OCI-LY1 (cell line): ENCODE data around the gene DOCK3.

Experiments used
- CTCF ChIP-seq: fragments of 200-600 bp; sonication (generic), shearing (Covaris generic); IDR thresholded peaks from 2 replicates; pipeline ENCODE4 v1.5.1; 2017; ENCODE audit warnings: mild to moderate bottlenecking, antibody characterized with exemption, low read length, moderate library complexity, mixed read lengths
- EZH2 ChIP-seq: fragments of 200-600 bp; sonication (generic), shearing (Covaris generic); IDR thresholded peaks from 2 replicates; pipeline ENCODE4 v1.8.0; 2017; ENCODE audit warnings: borderline replicate concordance, mixed run types, mild to moderate bottlenecking, antibody characterized with exemption, low read length, moderate library complexity, mixed read lengths

DNA sequence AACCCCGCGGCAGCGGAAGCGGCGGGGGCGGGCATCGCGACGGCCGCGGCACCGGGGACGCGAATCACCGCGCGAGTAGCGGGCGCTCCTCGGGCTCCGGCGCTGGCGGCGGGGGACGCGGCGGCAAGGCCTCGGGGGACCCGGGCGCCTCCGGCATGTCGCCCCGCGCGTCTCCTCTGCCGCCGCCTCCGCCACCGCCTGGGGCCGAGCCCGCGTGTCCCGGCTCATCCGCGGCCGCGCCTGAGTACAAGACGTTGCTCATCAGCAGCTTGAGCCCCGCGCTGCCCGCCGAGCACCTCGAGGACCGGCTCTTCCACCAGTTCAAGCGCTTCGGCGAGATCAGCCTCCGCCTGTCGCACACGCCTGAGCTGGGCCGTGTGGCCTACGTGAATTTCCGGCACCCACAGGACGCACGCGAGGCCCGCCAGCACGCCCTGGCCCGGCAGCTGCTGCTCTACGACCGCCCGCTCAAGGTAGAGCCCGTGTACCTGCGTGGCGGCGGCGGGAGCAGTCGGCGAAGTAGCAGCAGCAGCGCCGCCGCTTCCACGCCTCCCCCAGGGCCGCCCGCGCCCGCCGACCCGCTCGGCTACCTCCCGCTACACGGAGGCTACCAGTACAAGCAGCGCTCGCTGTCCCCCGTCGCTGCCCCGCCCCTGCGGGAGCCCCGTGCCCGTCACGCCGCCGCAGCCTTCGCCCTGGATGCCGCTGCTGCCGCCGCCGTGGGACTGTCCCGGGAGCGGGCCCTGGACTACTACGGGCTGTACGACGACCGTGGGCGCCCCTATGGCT is 717.0 kb downstream of the DOCK3 start:
- TF ChIP-seq CTCF (no peak), EZH2 (no peak)
